Stimulated activated naive CD8-positive, alpha-beta T cell treated with anti-CD3 and anti-CD28 coated beads, Interleukin-15, Interleukin-2, amounts not matched to agents 100 ng/mL and 50 ng/mL, for 24 hours (primary cell): ENCODE data around the gene SNRPD3.

Experiments used
- H3K27ac Mint-ChIP-seq: one replicate; pipeline ENCODE4 v1.8.0; 2021; ENCODE audit warnings: mild to moderate bottlenecking, mixed read lengths
- H3K27me3 Mint-ChIP-seq: one replicate; pipeline ENCODE4 v1.8.0; 2021; ENCODE audit warnings: mixed read lengths
- H3K36me3 Mint-ChIP-seq: one replicate; pipeline ENCODE4 v1.8.0; 2021; ENCODE audit warnings: low read depth, mixed read lengths
- H3K4me1 Mint-ChIP-seq: one replicate; pipeline ENCODE4 v1.8.0; 2021; ENCODE audit warnings: low read depth, mixed read lengths
- H3K4me3 Mint-ChIP-seq: one replicate; pipeline ENCODE4 v1.8.0; 2021; ENCODE audit warnings: mild to moderate bottlenecking, mixed read lengths
- H3K9me3 Mint-ChIP-seq: one replicate; pipeline ENCODE4 v1.8.0; 2021; ENCODE audit warnings: mixed read lengths

Gene SNRPD3

GRCh38 chr22:24578355-24579257, 22.8 kb downstream of the SNRPD3 start:
- no peak overlapping the region for H3K4me3 Mint-ChIP-seq
- peaks cover 24% of the 10 kb centered on the region for H3K36me3 Mint-ChIP-seq
- H3K27me3 Mint-ChIP-seq, result no peaks in the 10 kb centered on the region
- H3K27ac Mint-ChIP-seq, result no peak overlapping the region
- no peaks in the 10 kb centered on the region for H3K4me1 Mint-ChIP-seq
- H3K9me3 Mint-ChIP-seq, result no peaks in the 10 kb centered on the region

GRCh38 chr22:24579258-24579601, 23.4 kb downstream of the SNRPD3 start:
- Mint-ChIP-seq H3K27ac (no peak overlapping the region), H3K27me3 (no peaks in the 10 kb centered on the region), H3K36me3 (peaks cover 21% of the 10 kb centered on the region), H3K4me3 (no peak overlapping the region), H3K9me3 (no peaks in the 10 kb centered on the region), H3K4me1 (no peaks in the 10 kb centered on the region)

- Mint-ChIP-seq H3K27me3 (no peaks in the 10 kb centered on the region), H3K4me1 (no peaks in the 10 kb centered on the region), H3K36me3 (peaks cover 11% of the 10 kb centered on the region), H3K27ac (no peak overlapping the region), H3K9me3 (no peaks in the 10 kb centered on the region), H3K4me3 (no peak overlapping the region)
Observed at GRCh38 chr22:24580276-24580675, 24.5 kb downstream of the SNRPD3 start.

GRCh38 chr22:24582056-24582814, 26.4 kb downstream of the SNRPD3 start:
- Mint-ChIP-seq H3K27me3 (no peaks in the 10 kb centered on the region), H3K27ac (no peak overlapping the region), H3K4me3 (no peak overlapping the region), H3K9me3 (no peaks in the 10 kb centered on the region), H3K4me1 (no peaks in the 10 kb centered on the region), H3K36me3 (peaks cover 4% of the 10 kb centered on the region)

- no peaks in the 10 kb centered on the region for H3K4me1 Mint-ChIP-seq
- H3K27me3 Mint-ChIP-seq, result no peaks in the 10 kb centered on the region
- H3K9me3 Mint-ChIP-seq, result no peaks in the 10 kb centered on the region
- H3K36me3 Mint-ChIP-seq, result no peaks in the 10 kb centered on the region
- no peak overlapping the region for H3K27ac Mint-ChIP-seq
- H3K4me3 Mint-ChIP-seq, result no peak overlapping the region
Observed at GRCh38 chr22:24583221-24584165, 27.7 kb downstream of the SNRPD3 start.

- Mint-ChIP-seq H3K36me3 (no peaks in the 10 kb centered on the region), H3K4me1 (no peaks in the 10 kb centered on the region), H3K27ac (no peak overlapping the region), H3K27me3 (no peaks in the 10 kb centered on the region), H3K9me3 (no peaks in the 10 kb centered on the region), H3K4me3 (no peak overlapping the region)
Observed at GRCh38 chr22:24584166-24584790, 28.5 kb downstream of the SNRPD3 start.

- no peaks in the 10 kb centered on the region for H3K9me3 Mint-ChIP-seq
- H3K27ac Mint-ChIP-seq, result no peak overlapping the region
- no peaks in the 10 kb centered on the region for H3K4me1 Mint-ChIP-seq
- H3K36me3 Mint-ChIP-seq, result no peaks in the 10 kb centered on the region
- no peak overlapping the region for H3K4me3 Mint-ChIP-seq
- no peaks in the 10 kb centered on the region for H3K27me3 Mint-ChIP-seq
Observed at GRCh38 chr22:24584871-24585411, 29.1 kb downstream of the SNRPD3 start.

- Mint-ChIP-seq H3K4me3 (no peak overlapping the region), H3K9me3 (no peaks in the 10 kb centered on the region), H3K27me3 (no peaks in the 10 kb centered on the region), H3K36me3 (no peaks in the 10 kb centered on the region), H3K27ac (no peak overlapping the region), H3K4me1 (no peaks in the 10 kb centered on the region)
Observed at GRCh38 chr22:24585461-24585860, 29.7 kb downstream of the SNRPD3 start.

GRCh38 chr22:24585927-24586546, 30.2 kb downstream of the SNRPD3 start:
- H3K4me3 Mint-ChIP-seq, result no peak overlapping the region

GRCh38 chr22:24587251-24587650, 31.5 kb downstream of the SNRPD3 start:
- Mint-ChIP-seq H3K4me1 (peaks cover under 1% of the 10 kb centered on the region), H3K27me3 (peaks cover 2% of the 10 kb centered on the region), H3K36me3 (no peaks in the 10 kb centered on the region)

More at GRCh38 chr22:24585927-24586546, 30.2 kb downstream of the SNRPD3 start:
- Mint-ChIP-seq H3K9me3 (no peaks in the 10 kb centered on the region), H3K36me3 (no peaks in the 10 kb centered on the region), H3K4me1 (no peaks in the 10 kb centered on the region), H3K27ac (no peak overlapping the region), H3K27me3 (no peaks in the 10 kb centered on the region)

GRCh38 chr22:24587948-24588347, 32.1 kb downstream of the SNRPD3 start:
- Mint-ChIP-seq H3K4me1 (peaks cover 3% of the 10 kb centered on the region), H3K27me3 (peaks cover 4% of the 10 kb centered on the region), H3K4me3 (no peak overlapping the region), H3K27ac (no peak overlapping the region), H3K9me3 (no peaks in the 10 kb centered on the region), H3K36me3 (no peaks in the 10 kb centered on the region)

More at GRCh38 chr22:24587251-24587650, 31.5 kb downstream of the SNRPD3 start:
- Mint-ChIP-seq H3K27ac (no peak overlapping the region), H3K4me3 (no peak overlapping the region), H3K9me3 (no peaks in the 10 kb centered on the region)

- peaks cover 3% of the 10 kb centered on the region for H3K4me1 Mint-ChIP-seq
- peaks cover 4% of the 10 kb centered on the region for H3K27me3 Mint-ChIP-seq
- no peaks in the 10 kb centered on the region for H3K9me3 Mint-ChIP-seq
- no peaks in the 10 kb centered on the region for H3K36me3 Mint-ChIP-seq
- no peak overlapping the region for H3K4me3 Mint-ChIP-seq
- no peak overlapping the region for H3K27ac Mint-ChIP-seq
Observed at GRCh38 chr22:24588381-24588756, 32.6 kb downstream of the SNRPD3 start.

- Mint-ChIP-seq H3K27me3 (peaks cover 4% of the 10 kb centered on the region), H3K9me3 (no peaks in the 10 kb centered on the region), H3K4me1 (peaks cover 3% of the 10 kb centered on the region), H3K27ac (no peak overlapping the region), H3K4me3 (no peak overlapping the region), H3K36me3 (no peaks in the 10 kb centered on the region)
Observed at GRCh38 chr22:24588757-24589481, 33.1 kb downstream of the SNRPD3 start.
